DMS53 (cell line): ENCODE results near the gene DLX2.

ENCODE experiments used
- DNase-seq: peaks from one replicate; lab custom pipeline; 2025; lab: John Stamatoyannopoulos, UW

Gene DLX2

GRCh38 chr2:172094294-172095145, 8.2 kb downstream of the DLX2 start:
- peak; percentile 58 for DNase-seq

DNA sequence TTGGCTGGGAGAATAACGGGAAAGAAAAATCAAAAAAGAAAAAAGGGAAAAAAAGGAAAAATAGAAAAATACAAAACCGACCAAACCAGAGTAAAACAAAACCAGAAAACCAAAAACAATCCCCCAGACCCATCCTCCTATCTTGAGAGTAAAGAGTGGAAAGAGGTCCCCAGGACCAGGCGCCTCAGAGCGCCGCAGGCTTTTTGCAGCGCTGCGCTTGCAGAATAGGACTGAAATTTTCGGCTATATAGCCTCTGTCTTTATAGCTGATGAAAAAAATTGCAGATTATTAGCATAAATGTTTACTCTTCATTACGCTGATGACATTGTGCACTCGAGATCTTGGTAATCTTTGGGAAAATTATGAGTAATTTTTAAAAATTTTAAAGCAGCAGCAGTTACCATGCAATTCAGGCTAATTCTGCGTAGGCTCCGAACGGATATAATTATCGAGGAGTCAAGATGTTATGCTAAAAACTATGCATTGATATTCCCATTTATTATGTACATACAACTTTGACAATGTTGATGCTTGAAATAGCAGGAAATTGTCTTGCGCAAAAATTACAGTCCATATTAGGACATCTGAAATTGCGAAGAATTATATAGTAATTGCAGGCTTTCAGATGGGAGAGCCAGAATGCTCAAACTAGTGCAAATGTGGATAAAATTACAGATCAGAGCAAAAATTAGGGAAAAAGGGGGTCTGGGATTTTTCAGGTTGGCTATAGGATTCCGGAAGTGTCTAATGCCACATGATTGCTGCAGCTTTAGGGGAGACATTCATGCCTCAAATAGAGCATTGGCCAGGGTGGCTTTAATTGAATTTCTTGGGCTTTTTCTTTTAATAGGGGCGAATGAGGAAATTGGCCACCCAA, 9.0 kb downstream of the DLX2 start:
- DNase-seq: no peak

DNA sequence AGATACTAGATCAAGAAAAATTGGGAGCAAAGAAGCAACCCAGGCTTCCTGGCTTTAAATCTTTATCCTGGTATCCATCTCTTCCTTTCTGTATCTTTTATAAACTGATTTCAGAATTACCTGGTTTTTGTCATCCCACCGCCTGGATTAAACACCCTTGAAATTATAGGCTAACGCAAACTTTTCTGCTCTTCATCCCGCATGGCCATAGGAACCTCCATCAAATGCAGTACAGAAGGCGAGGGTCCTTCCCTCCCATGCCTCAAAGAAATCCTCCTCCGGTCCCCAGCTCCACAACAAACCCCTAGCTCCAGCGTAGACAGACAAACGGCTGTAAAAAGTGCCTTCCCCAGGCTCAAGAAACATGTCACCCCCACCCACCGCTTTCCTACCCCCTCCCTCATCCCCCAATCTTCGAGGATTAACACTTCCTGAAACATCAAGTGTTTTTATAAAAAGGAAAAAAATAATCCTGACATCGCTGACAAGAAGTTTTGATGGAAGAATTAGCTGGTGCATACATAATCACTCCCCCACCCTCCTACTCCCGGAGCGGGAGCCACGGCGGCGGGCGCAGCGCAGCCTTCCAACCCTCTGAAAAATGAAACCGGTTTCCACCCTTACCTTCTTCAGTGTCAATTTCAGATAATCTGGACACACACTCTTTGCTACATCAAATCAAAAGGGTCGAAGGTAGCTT, 9.8 kb downstream of the DLX2 start:
- peak; percentile 29 for DNase-seq

- peak; percentile 35 for DNase-seq
These were observed 10.7 kb downstream of the DLX2 start for GRCh38 chr2:172091761-172092566.

- no peak for DNase-seq
These were observed 11.6 kb downstream of the DLX2 start for GRCh38 chr2:172091000-172091641.

DNA sequence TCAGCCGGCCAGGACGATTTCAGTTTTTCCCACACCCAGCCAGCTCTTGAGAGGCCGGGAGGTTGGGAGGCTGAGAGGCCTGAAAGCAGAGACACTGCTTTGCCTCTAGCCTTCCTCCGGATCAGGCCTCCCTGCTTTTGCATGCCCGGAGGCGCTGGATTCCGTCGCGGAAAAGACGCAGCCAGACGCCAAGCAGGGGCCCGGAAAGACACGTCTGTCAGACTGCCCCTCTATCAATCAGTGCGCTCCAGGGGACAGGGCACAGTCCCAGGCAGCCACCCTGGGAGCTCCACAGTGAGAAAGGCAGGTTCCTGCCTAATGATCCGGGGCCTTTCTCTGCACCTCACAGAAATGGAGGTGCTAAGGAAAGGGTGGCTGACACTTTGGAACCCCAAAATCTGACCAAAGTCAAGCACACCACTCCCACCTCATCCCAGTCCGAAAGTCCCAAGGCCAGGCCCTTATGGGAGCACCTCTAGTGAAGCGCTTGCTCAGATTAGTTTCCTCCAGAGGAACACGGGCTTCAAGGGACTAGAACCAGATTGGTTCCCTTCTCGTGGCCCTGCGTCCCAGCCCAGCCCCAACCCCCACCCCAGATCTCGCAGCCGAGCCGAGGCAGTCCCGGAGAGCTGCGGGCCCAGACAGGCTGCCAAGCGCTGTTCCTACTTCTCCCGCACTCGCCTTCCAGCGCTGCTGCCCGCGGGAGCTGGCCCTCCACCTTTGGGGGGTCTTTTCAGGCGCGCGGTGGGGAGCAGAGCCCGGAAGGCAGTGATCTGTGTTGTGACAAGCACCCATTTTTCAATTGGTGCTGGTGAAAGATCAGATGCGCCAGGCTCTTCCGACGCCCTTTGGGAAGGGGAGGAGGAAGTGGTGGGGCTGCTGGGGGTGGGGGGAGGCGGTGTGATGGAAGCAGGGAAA, 12.4 kb downstream of the DLX2 start:
- DNase-seq: peak; percentile 29

DNA sequence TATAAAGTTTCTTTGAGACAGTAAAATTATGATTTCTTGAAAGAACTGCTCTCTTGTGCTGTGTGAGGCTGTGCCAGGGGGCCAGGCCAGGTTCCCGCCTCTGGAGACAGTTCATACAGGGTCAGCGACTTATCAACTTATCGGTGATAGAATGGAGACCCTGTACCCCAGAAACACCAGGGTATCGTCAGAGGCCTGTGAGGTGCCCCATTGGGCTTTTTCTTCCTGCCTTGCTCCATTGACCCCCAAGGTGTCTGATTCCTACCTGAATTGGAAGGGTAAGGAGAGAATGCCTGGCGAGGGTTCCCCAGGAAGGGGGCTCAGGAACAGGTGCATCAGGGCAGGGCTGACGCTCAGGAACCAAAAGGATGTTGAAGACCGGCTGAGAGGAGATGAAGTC, 13.1 kb downstream of the DLX2 start:
- DNase-seq: no peak

GRCh38 chr2:172089005-172089504, 13.6 kb downstream of the DLX2 start:
- DNase-seq: peak; percentile 28

DNA sequence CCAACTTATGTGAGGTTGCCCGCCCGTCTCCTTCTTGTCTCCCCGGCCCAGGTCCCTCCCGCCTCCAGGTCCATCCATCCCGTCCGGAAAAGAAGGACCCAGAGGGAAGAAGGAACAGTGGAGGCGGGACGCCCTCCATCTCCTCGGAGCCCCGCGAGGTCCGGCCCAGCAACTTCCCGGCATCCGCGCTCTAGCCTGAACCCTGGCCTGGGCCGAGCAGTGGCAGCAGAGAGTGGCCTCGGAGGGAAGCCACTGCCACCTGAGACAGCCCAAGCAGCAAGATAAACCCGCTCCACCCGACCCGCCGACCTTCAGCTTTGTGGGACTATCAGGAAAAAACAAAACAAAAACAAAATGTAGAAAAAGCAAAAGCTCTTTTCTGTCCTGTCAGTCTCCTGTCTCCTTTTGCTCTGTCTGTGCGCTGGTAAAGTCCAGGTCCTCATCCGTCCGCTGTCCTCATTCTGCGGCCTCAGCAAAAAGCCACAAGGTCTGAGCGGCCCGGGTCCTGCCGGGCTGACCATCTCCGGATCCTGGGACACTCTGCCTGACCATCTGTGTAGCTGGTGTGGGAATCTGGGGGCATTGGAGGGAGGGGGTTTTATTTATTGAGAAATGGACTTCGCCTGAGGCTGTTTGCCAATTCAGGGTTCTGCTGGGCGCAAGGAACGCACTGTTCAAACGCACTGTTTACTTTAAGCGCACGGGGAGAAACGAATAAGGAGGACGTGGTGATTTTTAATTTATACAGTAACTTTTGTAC, 14.3 kb downstream of the DLX2 start:
- peak; percentile 65 for DNase-seq

- DNase-seq: peak; percentile 54
These were observed 14.9 kb downstream of the DLX2 start for GRCh38 chr2:172087780-172088244.

DNA sequence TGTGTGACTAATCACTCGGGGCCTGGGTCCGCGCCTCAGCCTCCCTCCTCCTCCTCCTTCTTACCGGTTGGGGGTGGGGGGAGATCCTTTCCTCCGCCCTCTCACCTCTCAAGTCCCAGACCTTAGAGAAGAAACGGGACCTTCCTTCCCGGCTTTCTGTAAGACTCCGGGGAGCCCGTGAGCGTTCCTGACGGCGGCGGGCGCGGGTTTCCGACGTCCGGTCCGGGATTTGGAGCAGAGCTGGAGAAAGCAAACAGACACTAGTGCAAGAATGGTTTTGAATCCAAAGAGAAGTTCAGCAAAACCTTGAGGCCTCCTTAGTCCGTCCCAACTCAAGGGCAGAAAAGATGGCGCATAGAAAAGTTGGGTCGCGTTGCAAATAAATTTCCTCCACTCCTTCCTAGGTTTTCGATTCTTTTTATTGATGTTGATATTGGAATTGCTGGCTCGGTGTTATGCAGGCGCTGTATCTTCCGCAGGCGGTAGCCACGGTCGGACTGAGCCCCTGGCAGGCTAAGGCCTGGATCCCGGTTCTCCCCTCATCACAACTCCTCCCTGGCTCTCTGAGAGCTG, 15.4 kb downstream of the DLX2 start:
- peak; percentile 54 for DNase-seq

DNA sequence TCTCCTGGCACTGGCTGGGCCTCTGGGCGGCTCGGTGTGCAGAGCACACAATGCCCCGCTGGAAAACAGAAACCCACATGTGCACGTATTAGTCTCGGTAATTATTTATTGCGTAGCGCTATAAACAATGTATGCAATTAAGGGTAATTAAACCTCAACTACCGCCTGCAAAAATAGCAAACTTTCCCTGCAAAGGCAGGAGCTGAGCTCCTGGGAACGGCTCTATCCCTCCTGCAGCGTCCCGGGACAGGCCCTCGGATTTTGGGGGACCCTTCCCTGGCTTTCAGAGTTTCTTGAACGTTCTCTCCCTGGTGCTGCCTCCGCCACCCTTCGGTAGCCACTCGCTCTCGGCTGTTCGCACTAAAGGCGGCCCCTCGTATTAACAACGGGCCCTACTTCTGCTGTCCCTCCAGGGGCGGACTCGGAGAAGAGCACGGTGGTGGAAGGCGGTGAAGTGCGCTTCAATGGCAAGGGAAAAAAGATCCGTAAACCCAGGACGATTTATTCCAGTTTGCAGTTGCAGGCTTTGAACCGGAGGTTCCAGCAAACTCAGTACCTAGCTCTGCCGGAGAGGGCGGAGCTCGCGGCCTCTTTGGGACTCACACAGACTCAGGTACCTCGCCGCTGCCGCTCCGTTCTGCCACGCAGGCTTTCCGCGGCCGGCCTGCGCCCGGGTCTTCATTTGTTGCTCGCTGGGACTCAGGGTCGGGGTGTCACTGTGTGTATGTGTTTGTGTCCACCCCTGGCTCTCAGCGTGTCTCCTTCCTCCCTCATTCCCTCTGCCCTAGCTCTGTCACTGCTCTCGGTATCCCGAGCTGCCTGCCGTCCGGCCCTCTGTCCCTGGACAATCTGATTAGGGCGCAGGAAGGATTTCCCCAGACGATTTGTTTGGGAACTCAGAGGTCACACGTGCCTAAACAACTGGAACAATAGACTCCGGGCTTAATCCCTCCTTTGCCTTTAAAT, 16.2 kb downstream of the DLX2 start:
- DNase-seq: peak; percentile 88

- DNase-seq: peak; percentile 81
These were observed 17.1 kb downstream of the DLX2 start, which contains the start of gene DLX1 for GRCh38 chr2:172085460-172086159. Gene DLX1 (plus strand): TSS chr2:172085507. CDS start chr2:172085678, 171 bp downstream.

- peak; percentile 99 for DNase-seq
These were observed 17.8 kb downstream of the DLX2 start for GRCh38 chr2:172084645-172085459.

- DNase-seq: peak; percentile 72
These were observed 18.4 kb downstream of the DLX2 start for GRCh38 chr2:172084395-172084644.
